DMS114 treated with DMSO at 0.1 percent for 48 hours (cell line): ENCODE results near the gene SCML2.
"Not testable (repeated sequence)": the region's sequence is repeated elsewhere in the genome, so short reads cannot be mapped to it uniquely, and the experiment has no call there.

Source experiments
- DNase-seq: peaks from one replicate; lab custom pipeline; 2025; ENCODE audit not compliant: unreplicated experiment; lab: John Stamatoyannopoulos, UW

Gene SCML2

DNA sequence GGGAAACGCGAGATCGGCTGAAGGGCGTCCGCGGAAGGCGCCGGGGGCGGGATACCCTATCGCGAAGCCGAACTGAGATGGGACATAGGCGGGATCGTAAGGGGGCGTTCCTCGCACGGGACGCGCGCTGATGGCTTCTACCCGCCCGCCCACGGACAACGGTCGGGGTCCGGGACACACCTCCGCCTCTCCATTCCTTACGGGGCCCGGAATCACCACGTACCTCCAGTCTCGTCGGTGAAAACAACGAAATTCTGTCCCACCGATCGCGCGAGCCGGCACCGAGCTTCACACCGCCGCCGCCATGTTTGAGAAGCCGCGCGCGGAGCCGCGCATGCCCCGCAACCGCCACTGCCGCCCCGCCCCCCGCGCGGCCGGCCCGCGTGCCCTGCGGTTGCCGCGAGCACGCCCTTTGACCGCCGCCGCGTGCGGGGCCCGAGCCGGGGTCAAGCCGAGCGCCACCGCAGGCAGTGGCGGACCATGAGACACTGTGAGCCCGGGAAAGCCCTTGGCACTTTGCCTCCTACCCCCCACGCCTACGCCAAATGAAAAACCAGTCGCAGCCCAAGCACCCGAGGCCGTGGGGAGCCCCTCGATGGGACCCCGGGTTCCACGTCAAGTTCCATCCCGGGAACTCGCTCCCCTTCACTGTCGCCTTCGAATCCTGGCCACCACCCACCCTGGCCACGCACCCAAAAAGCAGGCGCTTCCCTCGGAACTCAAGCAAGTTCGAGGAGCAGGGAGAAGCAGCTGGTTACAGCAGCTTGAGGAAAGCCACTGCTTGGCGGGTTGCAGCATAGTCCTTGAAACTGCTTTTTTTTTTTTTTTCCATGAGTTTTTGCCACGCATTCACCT is at the start of gene SCML2:
Gene SCML2 (minus strand): TSS at position 320 of the 855 bp plus-strand sequence. CDS start 20,617 bp downstream, outside the sequence.
- peak; percentile 26 for DNase-seq

DNA sequence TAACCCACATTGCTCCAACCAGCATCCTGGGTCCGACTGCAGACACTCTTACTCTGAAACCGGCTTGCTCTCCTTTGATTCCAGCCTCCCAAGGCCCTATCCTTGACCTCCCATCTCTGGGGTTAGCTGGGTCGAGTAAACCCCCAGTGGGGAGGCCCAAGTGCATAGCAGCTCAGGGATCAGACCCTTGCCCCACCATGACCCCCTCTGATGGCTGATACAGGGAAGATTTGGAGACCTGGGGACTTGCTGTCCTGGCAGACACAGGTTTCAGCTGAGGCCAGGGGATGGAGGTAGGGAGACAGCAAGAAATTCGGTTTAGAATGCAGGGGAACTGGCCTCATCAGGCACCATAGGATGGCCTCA is 47.3 kb upstream of the SCML2 start:
- DNase-seq, result no peak

DNA sequence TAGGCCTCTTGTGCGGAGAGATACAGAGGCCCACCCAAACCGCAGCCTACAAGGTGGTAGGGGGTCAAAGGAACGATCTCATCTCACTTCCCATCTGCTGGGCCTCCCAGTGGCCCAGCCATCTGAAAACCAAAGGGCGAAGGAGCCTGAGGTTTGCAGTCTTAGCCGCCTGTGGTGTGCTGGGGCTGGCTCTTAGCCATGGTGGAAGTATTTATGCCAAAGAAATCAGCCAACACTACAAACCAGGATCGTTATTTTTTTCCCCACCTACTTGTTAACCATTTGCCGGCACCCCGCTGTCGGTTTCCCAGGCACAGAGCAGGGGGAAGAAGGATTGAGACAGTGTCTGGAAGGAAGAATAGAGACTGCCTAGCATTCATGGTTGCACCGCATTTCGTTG is 40.0 kb upstream of the SCML2 start:
- DNase-seq, result no peak

DNA sequence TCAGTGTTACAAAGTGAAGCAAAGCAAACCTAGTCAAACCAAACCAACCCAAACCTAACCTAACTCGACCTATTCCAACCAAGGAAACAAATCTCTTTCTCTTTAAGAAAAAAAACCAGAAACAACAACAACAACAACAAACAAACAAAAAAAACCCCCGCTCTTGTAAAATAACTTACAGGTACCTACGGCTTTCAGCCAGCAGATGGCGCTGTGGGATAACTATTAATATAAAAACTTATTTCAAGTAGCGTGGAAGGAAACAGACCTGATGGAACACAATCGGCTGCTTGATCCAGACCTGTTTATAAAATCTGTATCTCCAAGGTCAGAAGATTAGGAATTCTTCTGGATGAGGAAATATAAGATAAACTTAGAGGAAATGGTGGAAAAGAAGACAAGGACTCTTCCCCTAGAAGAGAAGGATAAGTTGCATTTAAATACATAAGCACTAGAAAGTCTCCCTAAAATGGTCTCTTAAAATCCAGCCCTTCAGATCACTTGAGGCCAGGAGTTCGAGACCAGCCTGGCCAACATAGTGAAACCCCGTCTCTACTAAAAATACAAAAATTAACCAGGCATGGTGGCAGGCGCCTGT is 36.6 kb upstream of the SCML2 start:
- DNase-seq, result peak; percentile 61

DNA sequence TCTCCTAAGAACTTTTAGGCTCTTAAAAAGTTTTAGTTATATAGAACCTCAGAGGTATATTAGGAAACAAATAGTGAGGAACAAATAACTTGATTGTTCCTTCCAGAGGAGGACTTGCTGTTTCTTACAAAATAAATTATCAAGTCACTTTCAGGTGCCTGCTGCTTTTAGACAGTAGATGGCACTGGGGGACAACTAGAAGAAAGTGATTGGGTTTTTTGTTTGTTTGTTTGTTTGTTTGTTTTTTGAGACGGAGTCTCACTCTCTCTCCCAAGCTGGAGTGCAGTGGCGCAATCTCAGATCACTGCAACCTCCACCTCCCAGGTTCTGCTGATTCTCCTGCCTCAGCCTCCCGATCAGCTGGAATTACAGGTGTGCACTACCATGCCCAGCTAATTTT is 35.5 kb upstream of the SCML2 start:
- no peak for DNase-seq

DNA sequence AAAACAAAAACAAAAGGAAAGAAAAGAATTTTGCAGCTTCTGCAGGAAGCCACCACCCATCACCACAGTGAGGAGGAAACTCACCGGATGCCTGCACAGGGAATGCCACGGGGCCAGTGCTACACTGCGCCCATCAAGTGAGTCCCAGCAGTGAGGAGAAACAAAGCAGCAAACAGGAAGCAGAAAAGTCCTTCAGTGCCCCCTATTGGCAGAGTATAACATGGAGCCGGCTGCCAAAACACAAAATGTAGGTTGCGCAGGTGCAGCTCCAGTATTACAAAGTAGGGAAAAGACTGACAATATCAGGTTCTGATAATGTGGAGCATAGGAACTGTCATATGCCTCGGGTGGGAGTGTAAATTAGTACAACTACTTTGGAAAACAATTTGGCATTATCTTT is 23.3 kb upstream of the SCML2 start:
- DNase-seq, result peak; percentile 19

DNA sequence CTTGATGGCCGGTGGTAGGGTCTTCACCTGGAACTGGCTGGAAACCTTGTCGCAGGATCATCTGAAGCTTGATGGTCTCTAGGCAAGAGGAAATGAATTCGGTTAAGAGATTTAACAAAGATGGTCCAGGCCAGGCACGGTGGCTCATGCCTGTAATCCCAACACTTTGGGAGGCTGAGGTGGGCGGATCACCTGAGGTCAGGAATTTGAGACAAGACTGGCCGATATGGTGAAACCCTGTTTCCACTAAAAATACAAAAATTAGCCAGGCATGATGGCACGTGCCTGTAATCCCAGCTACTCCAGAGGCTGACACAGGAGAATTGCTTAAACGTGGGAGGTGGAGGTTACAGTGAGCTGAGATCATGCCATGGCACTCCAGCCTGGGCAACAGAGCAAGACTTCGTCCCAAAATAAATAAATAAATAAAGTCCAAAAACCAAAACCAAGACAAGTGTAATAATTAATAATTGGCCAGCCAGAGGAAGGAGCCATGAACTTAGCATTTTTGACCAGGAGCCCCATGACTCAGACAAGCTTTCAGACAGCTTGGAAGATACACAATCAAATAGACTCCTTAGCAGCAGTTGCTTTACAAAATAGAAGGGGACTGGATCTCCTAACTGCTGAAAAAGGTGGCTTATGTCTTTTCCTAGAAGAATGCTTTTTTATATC is 20.8 kb upstream of the SCML2 start:
- not testable (repeated sequence) for DNase-seq

DNA sequence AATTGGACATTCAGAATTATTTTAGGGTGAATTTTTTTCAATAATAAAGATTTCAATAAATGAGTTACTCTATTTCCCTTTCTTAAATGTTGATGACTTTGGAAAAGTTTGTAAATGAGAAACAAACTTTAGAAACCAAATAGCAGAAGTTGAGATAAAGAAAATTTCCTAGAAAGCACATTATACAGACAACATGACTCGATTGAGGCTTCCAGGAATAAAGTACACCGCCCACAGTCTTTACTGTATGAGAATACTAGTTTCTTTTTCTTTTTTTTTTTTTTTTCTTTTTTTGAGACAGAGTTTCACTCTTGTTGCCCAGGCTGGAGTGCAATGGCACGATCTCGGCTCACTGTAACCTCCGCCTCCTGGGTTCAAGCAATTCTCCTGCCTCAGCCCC is 14.6 kb upstream of the SCML2 start:
- not testable (repeated sequence) for DNase-seq

DNA sequence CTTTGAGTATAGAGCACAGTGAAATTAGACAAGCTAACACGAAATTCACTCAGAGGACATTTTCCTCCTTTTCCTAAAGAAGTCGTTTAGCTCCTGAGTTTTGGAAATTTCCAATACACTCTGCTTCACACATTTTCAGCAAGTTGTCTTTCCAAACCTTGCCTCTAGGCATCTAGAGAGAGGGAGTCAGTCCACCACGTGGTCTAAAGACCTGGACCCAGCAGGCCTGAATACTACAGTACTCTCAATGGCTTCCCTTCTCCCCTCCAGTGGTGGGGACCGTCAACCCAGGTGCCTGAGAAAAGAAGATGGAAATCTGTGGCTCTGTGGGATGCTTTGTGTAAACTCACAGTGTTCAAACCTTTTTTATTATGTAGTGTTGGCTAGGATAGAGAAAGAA is 13.9 kb upstream of the SCML2 start:
- no peak for DNase-seq

DNA sequence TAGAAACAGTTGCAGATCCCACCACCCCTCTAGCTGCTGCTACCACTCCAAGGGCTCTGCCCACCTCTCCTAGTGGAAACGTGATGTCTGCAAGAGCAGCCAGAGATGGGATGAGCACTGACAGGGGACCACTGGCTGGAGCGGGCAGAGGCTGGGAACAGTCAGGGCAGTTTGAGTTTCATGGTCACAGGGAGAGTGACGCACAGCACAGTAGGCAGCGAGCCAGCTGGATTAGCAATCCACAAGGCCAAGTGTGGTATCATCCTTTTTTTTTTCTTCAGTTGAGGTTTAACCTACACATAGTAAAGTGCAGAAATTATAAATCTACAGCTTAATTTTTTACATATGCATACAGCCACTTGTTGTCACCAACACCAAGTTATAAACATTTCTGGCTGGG is 6.4 kb upstream of the SCML2 start:
- DNase-seq, result no peak

DNA sequence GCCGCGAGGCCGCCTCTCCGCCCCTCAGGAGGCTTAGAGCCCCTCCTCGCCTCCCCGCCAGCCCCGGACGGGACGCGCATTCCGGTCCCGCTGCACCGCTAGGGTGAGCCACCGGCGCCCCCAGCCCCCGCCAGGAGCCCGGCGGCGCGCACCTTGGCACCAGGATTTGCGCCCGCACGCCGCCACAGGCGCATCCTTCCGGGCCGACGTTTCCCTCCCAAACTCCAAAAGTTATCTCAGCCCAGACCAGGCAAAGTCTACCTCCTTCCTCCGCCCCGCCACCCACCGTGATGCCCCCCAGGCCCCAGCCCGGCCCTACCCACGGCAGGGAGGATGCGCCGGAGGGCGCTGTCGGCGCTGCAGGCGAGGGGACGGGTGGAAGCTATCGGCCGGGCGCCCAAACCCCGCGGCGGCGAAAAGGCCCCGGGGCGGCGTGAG is 538 bp downstream of the SCML2 start:
- peak; percentile 11 for DNase-seq

DNA sequence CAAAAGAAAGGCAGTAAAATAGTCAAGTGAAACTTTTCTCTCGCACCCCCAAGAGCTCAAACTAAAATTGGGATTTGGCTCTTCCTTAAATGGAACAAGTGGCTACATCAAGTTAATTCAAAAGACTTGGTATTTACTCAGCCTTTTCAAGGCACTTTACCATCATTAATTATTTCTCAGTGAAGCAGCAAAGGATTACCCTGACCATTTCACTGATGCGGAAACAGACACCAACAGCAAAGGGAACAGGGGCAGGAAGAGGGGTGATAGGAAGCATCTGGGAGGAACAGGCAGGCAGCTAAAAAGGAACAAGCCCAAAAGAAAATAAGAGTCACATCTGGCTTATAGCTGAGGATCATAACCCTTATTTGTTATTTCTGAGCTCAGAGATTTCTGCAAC is 2.7 kb downstream of the SCML2 start:
- DNase-seq, result no peak

DNA sequence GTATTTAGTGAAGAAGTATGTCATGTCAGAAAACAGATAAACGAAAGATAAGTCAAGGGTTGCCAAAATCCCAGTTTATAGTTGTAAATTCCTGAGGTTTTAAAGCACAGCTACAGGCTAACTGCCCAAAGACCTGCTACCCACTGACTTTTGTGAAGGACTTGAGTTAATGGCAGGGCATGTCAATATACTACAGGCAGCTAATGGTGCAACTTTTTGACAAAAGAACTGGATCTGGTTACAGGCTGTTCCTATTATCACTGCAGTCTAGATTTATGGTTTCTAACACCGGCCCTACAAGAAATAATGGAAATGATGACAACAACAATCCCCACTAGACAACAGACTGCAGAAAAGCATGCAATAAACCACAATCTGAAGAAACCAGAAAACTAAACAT is 6.4 kb downstream of the SCML2 start:
- DNase-seq, result no peak

DNA sequence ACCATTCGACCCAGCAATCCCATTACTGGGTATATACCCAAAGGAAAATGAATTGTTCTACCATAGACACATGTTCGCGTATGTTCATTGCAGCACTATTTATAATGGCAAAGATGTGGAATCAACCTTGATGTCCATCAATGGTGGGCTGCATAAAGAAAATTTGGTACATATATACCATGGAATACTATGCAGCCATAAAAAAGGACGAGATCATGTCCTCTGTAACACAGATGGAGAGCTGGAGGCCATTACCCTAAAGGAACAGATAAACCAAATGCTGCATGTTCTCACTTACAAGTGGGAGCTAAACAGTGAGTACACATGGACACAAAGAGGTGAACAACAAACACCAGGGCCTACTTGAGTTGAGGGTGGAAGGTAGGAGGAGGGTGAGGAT is 45.1 kb downstream of the SCML2 start:
- DNase-seq, result no peak

DNA sequence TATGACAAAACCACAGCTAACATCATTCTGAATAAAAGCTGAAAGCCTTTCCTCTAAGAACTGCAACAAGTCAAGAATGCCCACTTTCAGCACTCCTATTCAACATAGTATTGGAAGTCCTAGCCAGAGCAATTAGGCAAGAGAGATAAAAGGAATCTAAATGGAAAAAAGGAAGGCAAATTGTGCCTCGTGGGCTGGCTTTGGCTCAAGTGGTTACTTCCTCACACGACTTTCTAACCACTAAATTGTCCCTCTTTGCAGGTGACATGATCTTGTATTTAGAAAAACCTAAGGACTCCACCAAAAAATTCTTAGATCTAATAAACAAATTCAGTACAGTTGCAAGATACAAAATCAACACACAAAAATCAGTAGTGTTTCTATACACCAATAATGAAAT is 57.2 kb downstream of the SCML2 start:
- no peak for DNase-seq

DNA sequence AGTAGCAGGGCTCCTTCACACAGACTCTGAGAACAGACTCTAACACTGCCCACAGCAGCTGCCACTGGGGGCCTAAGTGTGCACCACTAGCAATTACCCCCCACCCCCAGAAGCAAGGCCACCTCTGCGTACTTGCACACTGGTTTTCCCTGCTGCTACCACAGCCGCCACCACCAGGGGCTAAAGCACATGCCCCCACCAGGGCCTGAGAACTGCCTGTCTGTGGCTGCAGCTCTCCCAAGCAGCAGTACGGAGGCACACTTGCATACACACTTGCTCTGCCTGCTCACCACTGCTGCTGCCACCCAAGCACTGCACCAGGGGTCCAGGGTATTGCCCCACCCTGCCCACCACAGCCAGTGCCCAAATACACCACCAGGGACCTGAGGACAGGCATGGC is 59.6 kb downstream of the SCML2 start:
- no peak for DNase-seq

DNA sequence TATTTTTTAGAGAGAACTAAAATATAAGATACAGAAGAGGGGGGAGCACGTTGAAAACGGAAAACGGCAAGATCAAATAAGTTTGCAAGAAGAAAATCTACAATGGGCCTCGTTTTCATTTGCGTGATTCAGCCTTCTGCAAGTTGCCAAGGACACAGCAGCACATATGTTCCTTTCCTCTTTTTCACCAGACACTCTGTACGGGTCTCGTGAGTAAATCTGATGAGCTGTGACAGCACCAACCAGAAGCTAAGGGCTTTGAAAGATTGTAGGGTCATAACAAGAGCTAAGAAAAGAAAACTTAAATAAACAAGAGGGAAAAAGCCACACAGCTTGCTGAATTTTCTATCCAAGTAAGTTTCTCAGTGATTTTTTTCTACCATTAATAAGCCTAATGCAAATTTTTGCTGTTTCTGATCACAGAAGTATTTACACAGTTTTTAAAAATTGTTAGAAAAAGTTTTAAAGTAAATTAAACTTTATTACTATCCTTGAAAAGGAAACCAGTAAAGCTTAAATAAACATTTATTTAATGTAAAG is 63.4 kb downstream of the SCML2 start:
- no peak for DNase-seq

DNA sequence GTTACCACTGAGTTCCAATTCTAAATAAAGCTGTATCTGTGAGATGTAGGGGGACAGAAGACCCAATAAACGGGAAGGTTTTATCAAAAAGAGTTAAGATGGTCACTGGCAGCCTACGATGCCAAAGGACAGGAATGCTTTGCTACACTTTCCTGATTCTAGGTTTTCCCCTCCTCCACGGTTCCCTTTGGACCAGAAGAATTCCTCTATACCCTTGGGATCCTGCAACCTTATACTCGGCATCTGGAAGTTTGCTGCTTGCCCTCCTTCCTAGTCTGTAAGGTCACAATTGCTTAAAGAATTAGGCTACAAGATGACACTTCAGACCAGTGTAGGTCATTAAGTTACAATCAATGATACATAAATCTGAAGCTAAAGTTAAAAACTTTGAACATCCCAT is 64.3 kb downstream of the SCML2 start:
- DNase-seq, result no peak

DNA sequence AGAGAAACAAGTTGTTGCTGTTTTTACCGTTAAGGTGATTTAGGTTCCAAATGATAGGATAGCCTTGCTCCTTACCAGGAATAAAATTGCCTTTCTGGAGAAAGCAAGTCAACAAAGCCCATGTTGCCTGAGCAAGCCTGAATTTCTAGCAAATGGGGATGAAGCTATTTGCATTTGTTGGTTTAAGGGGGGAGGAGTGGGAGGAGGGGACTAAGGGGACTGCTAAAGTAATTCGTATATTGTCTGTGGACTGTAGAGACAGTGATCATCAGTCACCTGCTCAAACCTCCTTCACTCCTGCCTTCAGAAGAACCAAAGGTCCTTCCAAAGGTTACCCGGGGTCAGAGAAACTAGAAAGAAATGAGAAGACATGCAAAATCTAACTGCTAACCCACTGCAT is 65.8 kb downstream of the SCML2 start:
- DNase-seq, result no peak

DNA sequence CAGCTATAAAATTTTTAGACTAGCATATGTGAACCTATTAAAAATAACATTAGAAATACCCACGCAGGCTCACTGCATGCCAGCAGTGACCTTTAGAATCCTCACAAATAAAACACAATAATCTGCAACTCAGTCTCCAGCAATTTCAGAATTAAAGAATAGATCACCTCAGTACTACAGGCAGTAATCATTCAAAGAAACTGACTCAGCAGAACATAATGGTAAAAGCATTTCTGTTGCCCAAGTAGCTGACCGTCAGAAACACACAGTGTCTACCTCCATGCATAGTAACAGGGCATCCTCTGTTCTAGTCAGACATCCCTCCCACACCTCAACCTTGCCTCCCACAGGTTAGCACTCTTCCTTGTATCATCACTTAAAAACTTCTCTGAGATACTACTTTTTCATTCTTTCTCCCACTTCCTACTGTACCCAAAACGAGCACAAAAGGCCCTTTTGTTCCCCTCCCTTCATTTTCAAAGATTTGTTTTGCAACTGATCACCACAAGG is 68.1 kb downstream of the SCML2 start:
- DNase-seq, result no peak

DNA sequence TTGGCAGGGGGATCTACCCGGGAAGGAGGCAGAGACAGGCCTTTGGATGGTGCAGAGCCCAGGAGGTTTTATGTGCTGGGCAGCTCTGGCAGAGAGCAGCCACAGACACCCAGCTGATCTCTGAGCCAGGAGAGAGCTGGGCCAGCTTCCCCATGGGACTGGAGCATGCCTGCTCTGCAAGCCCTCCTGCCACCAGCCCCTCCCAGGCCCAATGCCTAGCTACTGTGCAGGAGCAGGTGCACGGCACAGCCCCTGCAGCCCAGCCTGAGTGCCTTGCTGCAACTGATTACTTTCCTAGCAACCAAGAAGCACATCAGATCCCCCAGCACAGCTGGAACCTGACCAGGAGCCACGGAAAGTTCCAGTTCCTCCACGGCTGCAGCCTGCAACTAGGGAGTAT is 76.0 kb downstream of the SCML2 start:
- no peak for DNase-seq

DNA sequence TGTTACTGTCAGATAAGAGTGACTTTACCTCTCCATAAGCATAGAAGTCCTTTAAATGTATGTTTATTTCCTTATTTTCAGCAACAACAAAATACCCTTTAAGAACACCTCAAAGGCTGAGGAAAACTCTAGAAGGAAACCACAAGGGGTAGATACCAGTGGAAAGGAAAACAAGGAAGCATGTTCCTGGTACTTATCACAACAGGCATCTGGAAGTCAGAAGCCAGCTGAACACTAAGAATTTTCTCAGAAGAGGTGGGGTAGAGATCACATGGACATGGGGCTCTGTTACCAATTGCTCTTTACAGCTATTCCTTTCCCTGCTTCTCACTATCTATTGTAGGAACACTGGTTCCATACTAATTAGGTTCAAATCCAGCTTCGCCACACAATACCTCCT is 82.3 kb downstream of the SCML2 start:
- no peak for DNase-seq
